HEK293T (cell line): ENCODE measurements around the gene ATIC.

ENCODE experiments used
- ARNT ChIP-seq: fragments of 450-650 bp; IDR thresholded peaks from 2 replicates; pipeline ENCODE4 v1.6.1; 2017; ENCODE audit warnings: mild to moderate bottlenecking
- BHLHE40 ChIP-seq: fragments of 450-650 bp; IDR thresholded peaks from 2 replicates; pipeline ENCODE4 v1.6.1; 2016; ENCODE audit warnings: mild to moderate bottlenecking, moderate library complexity, borderline replicate concordance
- ELF4 ChIP-seq: fragments of 450-650 bp; IDR thresholded peaks from 2 replicates; pipeline ENCODE4 v1.6.1; 2017; ENCODE audit warnings: antibody characterized with exemption
- FOXA1 ChIP-seq: fragments of 450-650 bp; IDR thresholded peaks from 2 replicates; pipeline ENCODE4 v1.6.1; 2016; ENCODE audit warnings: mild to moderate bottlenecking
- FOXK2 ChIP-seq: fragments of 450-650 bp; IDR thresholded peaks from 2 replicates; pipeline ENCODE4 v1.6.1; 2016; ENCODE audit warnings: mild to moderate bottlenecking
- FOXM1 ChIP-seq: fragments of 450-650 bp; IDR thresholded peaks from 2 replicates; pipeline ENCODE4 v1.6.1; 2017; ENCODE audit warnings: mild to moderate bottlenecking, borderline replicate concordance
- HDGF ChIP-seq: fragments of 450-650 bp; IDR thresholded peaks from 2 replicates; pipeline ENCODE4 v1.6.1; 2017; ENCODE audit warnings: antibody characterized with exemption, borderline replicate concordance
- LEF1 ChIP-seq: fragments of 450-650 bp; IDR thresholded peaks from 2 replicates; pipeline ENCODE4 v1.6.1; 2017; ENCODE audit warnings: mild to moderate bottlenecking, borderline replicate concordance
- NFRKB ChIP-seq: fragments of 450-650 bp; IDR thresholded peaks from 2 replicates; pipeline ENCODE4 v1.6.1; 2016; ENCODE audit warnings: mild to moderate bottlenecking, moderate library complexity
- SP1 ChIP-seq: fragments of 450-650 bp; IDR thresholded peaks from 2 replicates; pipeline ENCODE4 v1.6.1; 2017
- SUZ12 ChIP-seq: fragments of 450-650 bp; IDR thresholded peaks from 2 replicates; pipeline ENCODE4 v1.6.1; 2016; ENCODE audit warnings: mild to moderate bottlenecking
- TARDBP ChIP-seq: fragments of 450-650 bp; IDR thresholded peaks from 2 replicates; pipeline ENCODE4 v1.6.1; 2016
- TF ChIP-seq, protein P1 (sequence below): fragments of 450-650 bp; IDR thresholded peaks from 2 replicates; pipeline ENCODE4 v1.6.1; 2016

DNA sequence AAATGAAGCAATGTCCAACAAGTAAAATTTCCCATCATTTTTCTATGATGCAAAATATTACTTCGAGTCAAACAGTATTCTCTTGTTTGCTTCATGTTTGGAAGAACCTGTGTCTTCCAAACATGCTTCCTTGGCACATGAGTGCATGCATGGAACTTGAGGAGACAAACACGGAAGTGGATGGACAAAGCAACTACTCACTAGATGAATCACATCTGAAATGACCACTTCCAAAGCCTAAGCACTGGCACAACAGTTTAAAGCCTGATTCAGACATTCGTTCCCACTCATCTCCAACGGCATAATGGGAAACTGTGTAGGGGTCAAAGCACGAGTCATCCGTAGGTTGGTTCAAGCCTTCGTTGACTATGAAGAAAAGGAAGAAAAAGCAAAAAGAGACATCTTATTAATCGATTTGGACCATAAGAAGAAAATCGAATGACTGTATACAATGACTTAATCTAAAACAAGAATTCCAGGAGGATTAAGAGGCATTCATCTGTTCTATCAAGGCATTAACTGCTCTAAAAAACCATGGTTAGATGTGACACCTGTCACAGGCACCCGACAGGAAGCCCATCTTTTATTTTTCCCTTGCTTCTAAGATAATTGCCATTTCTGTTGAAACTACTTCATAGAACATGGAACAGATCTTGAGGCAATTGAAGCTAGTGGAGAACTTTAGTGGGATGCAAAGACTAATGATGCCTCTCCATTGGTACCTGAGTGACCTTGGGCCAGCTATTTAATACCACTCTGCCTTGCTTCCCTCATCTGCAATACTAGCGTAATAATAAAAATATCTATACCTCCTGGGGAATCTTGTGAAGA, 56.0 kb downstream of the ATIC start:
- TF ChIP-seq FOXA1 (no peak), FOXM1 (no peak), FOXK2 (no peak), BHLHE40 (no peak), SP1 (no peak), SUZ12 (no peak), TARDBP (no peak), ELF4 (no peak), NFRKB (no peak), HDGF (no peak), ARNT (no peak), LEF1 (no peak)
- TF ChIP-seq, protein P1, sequence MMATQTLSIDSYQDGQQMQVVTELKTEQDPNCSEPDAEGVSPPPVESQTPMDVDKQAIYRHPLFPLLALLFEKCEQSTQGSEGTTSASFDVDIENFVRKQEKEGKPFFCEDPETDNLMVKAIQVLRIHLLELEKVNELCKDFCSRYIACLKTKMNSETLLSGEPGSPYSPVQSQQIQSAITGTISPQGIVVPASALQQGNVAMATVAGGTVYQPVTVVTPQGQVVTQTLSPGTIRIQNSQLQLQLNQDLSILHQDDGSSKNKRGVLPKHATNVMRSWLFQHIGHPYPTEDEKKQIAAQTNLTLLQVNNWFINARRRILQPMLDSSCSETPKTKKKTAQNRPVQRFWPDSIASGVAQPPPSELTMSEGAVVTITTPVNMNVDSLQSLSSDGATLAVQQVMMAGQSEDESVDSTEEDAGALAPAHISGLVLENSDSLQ, result no peak
